HG03060 (cell line): ENCODE results near the gene PFKFB4.
"Not testable (repeated sequence)": the region's sequence is repeated elsewhere in the genome, so short reads cannot be mapped to it uniquely, and the experiment has no call there.

Experiments
- ATAC-seq: cut with Tn5 transposase; IDR thresholded peaks from one replicate; pipeline ENCODE4 v1.9.1; 2021; ENCODE audit warnings: low read depth, moderate number of reproducible peaks; ENCODE audit not compliant: unreplicated experiment

The PFKFB4 gene

DNA sequence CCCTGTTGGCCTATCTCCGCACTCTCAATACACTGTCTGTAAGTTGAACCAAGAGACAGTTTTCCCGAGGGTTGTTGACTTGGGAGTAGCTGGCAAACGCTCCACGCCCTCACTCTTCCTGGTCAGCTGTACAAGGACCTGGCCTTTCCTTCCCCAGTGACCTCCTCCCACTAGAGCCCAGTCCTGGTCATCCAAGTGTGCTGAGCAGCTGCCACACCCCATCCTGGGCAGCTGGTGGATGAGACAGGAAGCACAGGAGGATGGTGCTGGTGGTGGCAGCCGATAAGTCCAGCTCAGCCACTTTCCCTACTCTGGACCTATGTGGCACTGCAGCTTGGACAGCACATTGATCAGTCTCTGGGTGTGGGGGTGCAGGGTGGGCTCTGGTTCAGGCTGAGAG is 19.8 kb downstream of the PFKFB4 start:
- no peak for ATAC-seq

DNA sequence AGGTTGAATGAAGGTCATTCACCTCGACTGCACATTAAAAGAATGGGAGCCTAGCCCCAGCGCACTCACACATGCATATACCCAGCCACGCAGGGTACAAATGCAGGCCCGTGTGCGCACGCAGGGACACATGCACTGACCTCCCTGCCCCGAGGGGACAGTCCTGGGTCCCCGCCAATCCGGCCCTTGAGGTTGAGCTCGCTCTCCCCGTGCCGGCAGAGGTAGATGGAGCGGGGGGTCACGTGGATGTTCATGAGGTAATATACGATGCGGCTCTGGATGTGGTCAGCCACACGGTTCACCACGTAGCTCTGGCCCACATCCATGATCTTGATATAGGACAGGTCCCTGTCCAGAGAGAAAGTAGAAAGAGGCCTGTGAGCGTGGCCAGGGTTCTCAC is 20.5 kb downstream of the PFKFB4 start:
- ATAC-seq: no peak

- no peak for ATAC-seq
Observed at GRCh38 chr3:48535578-48535977, 21.0 kb downstream of the PFKFB4 start.

DNA sequence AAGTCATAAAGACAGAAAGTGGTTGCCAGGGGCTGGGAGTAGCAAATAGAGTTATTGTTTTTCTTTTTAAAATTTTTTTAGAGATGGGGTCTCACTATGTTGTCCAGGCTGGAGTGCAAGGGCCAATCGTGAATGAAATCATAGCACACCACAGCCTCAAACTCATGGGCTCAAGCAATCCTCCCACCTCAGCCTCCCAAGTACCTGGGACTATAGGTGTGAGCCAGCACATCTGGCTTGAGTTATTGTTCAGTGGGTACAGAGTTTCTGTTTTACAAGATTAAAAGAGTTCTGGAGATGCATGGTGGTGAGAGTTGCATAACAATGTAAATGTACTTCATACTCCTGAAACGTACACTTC is 23.6 kb downstream of the PFKFB4 start:
- no peak for ATAC-seq

- ATAC-seq: no peak
Observed at GRCh38 chr3:48532271-48532976, 24.2 kb downstream of the PFKFB4 start.

- not testable (repeated sequence) for ATAC-seq
Observed at GRCh38 chr3:48530701-48531100, 25.9 kb downstream of the PFKFB4 start.

- no peak for ATAC-seq
Observed at GRCh38 chr3:48528754-48529153, 27.8 kb downstream of the PFKFB4 start.

GRCh38 chr3:48528048-48528447 is 28.6 kb downstream of the PFKFB4 start:
- ATAC-seq: no peak

DNA sequence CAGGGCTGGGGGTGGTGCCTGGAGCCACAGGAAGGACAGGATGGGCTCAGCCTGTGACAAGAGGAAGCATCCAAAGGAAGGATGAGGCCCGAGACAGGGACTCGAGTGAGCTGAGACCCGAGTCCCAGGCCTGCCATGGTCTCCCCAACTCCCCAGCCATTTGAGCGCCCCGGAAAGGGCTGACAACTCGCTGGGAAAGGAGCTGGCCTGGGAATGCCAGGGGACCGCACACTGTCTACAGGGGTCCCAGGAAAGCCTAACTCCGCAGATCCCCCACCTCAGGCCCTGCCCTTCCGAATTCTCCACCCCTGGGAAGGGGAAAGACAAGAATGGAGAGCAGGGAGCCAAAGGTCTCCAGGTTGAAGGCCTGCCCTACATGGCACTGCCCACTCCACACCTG is 31.6 kb downstream of the PFKFB4 start:
- no peak for ATAC-seq

GRCh38 chr3:48521635-48522034 is 35.0 kb downstream of the PFKFB4 start:
- ATAC-seq: no peak

DNA sequence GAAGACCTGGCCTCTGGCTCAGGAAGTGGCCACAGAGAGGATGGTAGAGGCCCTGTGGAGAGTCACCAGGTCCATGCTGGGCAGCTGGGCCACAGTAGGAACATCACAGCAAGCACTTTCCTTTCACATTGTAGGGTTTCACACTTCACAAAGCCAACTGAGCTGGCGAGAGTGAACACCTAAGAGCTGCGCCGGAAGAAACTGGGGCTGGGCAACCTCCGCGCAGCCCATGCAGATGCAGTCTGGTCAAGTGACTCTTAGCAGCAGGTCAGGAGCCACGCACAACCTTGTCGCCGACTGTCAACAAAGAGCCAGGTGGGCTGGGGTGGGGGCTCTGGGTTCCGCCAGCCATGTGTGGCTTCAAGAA is 37.3 kb downstream of the PFKFB4 start:
- no peak for ATAC-seq

DNA sequence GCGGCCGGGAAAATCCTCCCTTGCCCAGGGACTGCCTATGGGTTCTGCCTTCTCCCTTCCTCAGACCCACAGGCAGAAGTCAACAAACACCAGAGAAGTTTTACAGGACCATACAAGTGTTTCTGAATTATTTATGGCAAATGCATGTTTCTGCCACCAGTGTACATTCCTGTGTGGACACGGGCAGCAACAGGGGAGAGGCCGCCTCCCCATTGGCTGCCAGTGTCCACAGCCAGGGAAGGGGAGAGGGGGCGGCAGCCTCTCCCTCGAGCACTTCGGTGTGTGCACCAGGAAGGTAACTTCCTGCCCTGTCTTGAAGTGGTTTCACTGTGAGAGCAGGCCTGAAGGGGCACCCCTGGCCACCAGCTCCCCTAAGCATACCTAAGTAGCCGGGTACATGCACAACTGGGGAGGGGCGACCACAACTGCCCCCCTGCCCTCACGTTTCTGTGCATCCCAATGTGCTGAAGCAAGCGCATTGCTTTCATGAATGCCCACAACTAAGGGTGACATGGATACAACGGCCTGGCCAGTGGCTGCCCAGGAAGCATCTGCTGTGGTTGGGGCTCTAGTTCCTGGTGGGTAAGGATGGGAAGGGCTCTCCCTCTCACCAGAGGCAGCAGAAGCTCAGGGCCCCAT is 37.8 kb downstream of the PFKFB4 start:
- no peak for ATAC-seq

GRCh38 chr3:48518069-48518468 is 38.5 kb downstream of the PFKFB4 start:
- ATAC-seq: no peak

GRCh38 chr3:48516571-48516970 is 40.0 kb downstream of the PFKFB4 start:
- no peak for ATAC-seq

- ATAC-seq: no peak
Observed at GRCh38 chr3:48514431-48515227, 42.0 kb downstream of the PFKFB4 start.

- no peak for ATAC-seq
Observed at GRCh38 chr3:48511551-48511950, 45.1 kb downstream of the PFKFB4 start.

DNA sequence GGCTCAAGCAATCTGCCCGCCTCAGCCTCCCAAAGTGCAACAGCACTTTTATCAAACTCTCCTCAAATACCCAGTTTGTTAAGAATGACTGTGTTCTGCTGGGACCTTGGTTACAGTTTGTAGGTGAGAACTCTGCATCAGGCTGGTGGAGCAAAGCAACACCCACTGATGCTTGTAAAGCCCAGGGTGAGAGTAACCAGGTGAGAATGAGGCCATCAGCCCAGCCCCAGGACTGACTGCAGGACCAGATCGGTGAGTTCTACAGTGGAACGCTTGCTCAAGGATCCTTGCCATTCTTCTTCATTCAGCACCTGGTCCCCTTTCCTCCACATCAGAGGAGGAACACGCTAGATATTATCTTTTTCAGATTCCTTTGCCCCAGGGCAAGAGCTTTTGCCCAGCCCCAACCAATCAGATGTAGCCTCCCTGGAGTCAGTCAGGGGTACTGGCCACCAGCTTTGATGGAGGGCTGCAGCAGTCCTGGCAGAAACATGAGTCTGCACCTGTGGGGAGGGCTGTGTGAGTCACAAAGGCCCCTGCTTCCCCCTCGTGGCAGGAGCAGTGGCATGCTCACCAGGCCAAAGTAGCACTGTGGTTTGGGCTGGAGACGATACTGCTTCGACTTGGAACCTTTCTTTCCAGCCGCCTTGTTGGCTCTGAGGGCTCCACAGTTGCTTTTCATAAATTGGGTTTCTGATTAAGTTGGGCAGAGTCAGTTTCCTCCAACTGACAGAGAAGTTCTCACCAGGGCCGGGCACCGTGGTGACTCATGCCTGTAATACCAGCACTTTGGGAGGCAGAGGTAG is 49.1 kb downstream of the PFKFB4 start:
- ATAC-seq: no peak

- no peak for ATAC-seq
Observed at GRCh38 chr3:48505968-48506504, 50.6 kb downstream of the PFKFB4 start.

DNA sequence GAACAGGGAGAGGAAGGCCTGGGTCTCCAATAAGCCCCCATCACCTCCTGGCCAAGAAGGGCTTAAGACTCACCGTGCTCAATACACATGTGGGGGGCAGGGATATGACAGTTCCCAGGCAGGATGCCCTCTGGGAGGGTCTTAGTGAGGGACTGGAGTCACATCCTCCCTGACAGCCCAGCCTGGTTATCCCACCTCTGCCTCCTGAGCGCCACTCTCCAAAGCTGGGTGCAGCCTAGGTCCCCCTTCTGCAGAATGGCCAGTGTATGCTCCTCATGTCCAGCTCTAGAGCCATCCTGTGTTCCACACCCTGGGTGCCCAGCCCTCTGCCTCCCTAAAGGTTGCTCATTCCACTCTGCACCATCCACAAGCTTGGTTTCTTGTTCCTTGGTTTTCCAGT is 51.5 kb downstream of the PFKFB4 start:
- ATAC-seq: no peak

DNA sequence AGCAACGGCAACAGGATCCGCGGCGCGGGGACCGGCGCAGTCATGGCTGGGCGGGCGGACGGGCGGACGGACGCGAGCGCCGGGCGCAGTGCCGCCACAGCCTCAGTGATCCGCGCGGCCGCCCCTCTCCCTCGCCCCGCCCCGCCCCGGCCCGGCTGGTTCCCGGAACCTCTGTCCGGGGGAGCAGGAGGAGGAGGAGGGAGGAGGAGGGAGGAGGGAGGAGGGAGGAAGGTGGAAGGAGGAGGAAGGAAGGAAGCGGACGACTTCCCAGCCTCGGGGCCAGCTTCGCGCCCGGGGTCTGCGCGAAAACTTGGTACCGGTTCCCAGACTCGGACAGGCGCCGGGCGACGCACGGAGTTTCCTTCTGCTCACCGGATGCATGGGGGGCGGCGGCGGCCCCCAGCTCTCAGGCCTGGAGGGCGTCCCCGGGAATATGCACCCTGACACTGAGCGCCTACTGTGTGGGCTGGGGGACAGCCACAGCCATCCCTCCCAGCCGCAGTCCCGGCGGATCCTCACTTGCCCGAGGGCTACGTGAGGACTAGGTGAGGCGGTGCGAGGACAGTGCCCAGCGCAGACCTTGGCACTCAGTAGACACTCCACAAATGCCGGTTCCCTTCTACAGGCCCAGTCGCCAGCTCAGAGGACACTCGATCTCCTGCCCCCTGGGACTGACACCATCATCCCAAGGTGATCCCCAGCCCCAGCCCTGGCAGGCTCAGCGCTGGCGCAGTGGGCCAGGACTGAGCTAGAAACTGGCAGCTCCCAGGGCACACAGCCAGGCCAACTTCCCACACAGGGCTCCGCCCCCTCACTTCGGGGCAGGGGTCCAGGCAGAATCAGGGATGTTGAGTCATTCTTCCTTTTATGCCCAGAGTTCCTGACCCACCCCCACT is 52.3 kb downstream of the PFKFB4 start, which contains the start of gene SHISA5:
TSS of gene SHISA5 (minus strand) at position 124 of the 896 bp plus-strand sequence. CDS start at position 44, 80 bp downstream.
- ATAC-seq: no peak
